ENCODE measurements around the gene SNRNP40.

The SNRNP40 gene

GRCh38 chr1:31238986-31239613, 57.5 kb downstream of the SNRNP40 start:
- no peak for FAIRE-seq
- DNase-seq (ENCODE audit: insufficient read length, low spot score), result no peak
- TF ChIP-seq SPI1 (IDR thresholded peaks at IDR 0.05; ENCODE audit: low read depth, low read length) (no peak), POLR2A (IDR thresholded peaks at IDR 0.05; ENCODE audit: low read depth, low read length) (no peak)

DNA sequence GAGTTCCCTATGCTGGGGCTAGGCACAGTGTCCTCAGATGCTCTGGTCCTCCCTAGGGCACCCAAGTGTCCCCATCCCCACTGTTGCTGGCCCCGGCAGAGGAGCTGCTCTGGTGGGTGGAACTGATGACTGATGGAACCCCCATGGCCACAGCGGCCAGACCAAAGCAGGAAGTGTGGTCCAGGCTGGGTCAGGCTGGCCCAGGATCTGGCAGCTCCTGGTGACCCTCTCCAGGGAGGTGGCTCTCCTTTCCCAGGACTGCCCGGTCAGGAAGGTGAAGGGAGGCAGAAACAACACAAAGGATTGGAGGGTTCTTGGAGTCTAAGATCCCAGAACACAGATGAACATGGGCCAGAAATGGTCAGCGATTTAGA, 58.0 kb downstream of the SNRNP40 start:
- TF ChIP-seq SPI1 (IDR thresholded peaks at IDR 0.05; ENCODE audit: low read depth, low read length) (no peak), TAF1 (IDR thresholded peaks at IDR 0.05; ENCODE audit: low read depth, low read length) (no peak), POLR2A (IDR thresholded peaks at IDR 0.05; ENCODE audit: low read depth, low read length) (no peak), PAX5 (IDR thresholded peaks at IDR 0.05; ENCODE audit: insufficient read depth, low read length, severe bottlenecking) (no peak), POU2F2 (IDR thresholded peaks at IDR 0.05; ENCODE audit: low read depth, low read length) (no peak), POLR2AphosphoS5 (IDR thresholded peaks at IDR 0.05; ENCODE audit: low read depth, low read length) (no peak)
- no peak for FAIRE-seq

GRCh38 chr1:31234870-31235269, 61.7 kb downstream of the SNRNP40 start:
- FAIRE-seq (no peak), DNase-seq (ENCODE audit: insufficient read length, low spot score) (no peak)
- TF ChIP-seq SPI1 (IDR thresholded peaks at IDR 0.05; ENCODE audit: low read depth, low read length) (no peak), POLR2A (IDR thresholded peaks at IDR 0.05; ENCODE audit: low read depth, low read length) (no peak), PAX5 (IDR thresholded peaks at IDR 0.05; ENCODE audit: insufficient read depth, low read length, severe bottlenecking) (no peak), TAF1 (IDR thresholded peaks at IDR 0.05; ENCODE audit: low read depth, low read length) (no peak), POLR2AphosphoS5 (IDR thresholded peaks at IDR 0.05; ENCODE audit: low read depth, low read length) (no peak), POU2F2 (IDR thresholded peaks at IDR 0.05; ENCODE audit: low read depth, low read length) (no peak)

More for the DNA sequence above, 58.0 kb downstream of the SNRNP40 start:
- no peak for DNase-seq (ENCODE audit: insufficient read length, low spot score)

DNA sequence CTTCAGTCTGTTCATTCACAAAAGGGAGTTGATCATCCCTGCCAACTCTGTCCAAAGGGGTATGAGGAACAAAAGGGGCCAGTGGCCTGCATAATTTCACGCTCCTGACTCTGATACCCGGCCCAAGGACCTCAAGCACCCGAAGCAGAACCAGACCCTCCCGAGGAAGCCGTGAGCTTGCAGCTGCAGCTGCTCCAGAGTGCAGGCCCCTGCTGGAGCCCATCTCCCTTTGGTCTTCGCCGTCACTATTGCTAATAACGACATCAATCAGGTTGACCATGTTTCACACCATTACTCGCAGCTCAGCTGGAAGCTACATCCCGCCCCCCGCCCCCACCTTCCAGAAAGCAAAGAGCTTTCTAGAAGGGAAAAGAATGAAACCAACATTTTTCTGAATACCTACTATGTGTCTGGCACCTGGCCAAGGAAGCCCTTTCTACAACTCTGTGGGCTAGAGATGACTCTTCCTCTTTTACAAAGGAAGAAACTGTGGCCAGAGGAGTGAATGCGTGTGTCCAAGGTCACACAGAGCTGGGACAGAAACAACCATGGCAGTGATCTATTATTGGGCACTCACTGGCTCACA, 62.4 kb downstream of the SNRNP40 start:
- FAIRE-seq (no peak), DNase-seq (ENCODE audit: insufficient read length, low spot score) (no peak)
- TF ChIP-seq POLR2AphosphoS5 (IDR thresholded peaks at IDR 0.05; ENCODE audit: low read depth, low read length) (no peak), SPI1 (IDR thresholded peaks at IDR 0.05; ENCODE audit: low read depth, low read length) (no peak), POU2F2 (IDR thresholded peaks at IDR 0.05; ENCODE audit: low read depth, low read length) (no peak), TAF1 (IDR thresholded peaks at IDR 0.05; ENCODE audit: low read depth, low read length) (no peak), POLR2A (IDR thresholded peaks at IDR 0.05; ENCODE audit: low read depth, low read length) (no peak), PAX5 (IDR thresholded peaks at IDR 0.05; ENCODE audit: insufficient read depth, low read length, severe bottlenecking) (no peak)

DNA sequence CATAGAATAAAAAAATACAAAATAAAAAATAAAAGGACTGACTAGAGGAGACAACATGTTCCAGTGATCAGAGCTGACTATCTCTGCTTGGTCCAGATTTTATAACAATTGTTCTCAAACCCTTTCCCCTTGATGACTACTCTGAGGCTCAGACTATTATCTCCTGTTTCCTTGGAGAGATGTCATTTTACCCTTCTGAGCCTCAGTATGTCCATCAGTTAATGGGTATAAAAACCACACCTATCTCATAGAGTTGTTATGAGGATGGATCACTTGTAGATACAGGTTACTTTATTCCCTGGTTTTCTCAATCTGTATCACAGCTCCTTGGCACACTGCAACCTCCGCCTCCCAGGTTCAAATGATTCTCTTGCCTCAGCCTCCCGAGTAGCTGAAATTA, 63.9 kb downstream of the SNRNP40 start:
- FAIRE-seq (no peak), DNase-seq (ENCODE audit: insufficient read length, low spot score) (no peak)
- no peak for TF ChIP-seq TAF1 (IDR thresholded peaks at IDR 0.05; ENCODE audit: low read depth, low read length)
- TF ChIP-seq POU2F2 (IDR thresholded peaks at IDR 0.05; ENCODE audit: low read depth, low read length), result no peak
- TF ChIP-seq POLR2AphosphoS5 (IDR thresholded peaks at IDR 0.05; ENCODE audit: low read depth, low read length), result no peak
- no peak for TF ChIP-seq PAX5 (IDR thresholded peaks at IDR 0.05; ENCODE audit: insufficient read depth, low read length, severe bottlenecking)
- TF ChIP-seq POLR2A (IDR thresholded peaks at IDR 0.05; ENCODE audit: low read depth, low read length), result no peak
- no peak for TF ChIP-seq SPI1 (IDR thresholded peaks at IDR 0.05; ENCODE audit: low read depth, low read length)

- TF ChIP-seq TAF1 (IDR thresholded peaks at IDR 0.05; ENCODE audit: low read depth, low read length), result no peak
- TF ChIP-seq POLR2AphosphoS5 (IDR thresholded peaks at IDR 0.05; ENCODE audit: low read depth, low read length), result no peak
- no peak for TF ChIP-seq POU2F2 (IDR thresholded peaks at IDR 0.05; ENCODE audit: low read depth, low read length)
- no peak for TF ChIP-seq PAX5 (IDR thresholded peaks at IDR 0.05; ENCODE audit: insufficient read depth, low read length, severe bottlenecking)
- no peak for TF ChIP-seq SPI1 (IDR thresholded peaks at IDR 0.05; ENCODE audit: low read depth, low read length)
- TF ChIP-seq POLR2A (IDR thresholded peaks at IDR 0.05; ENCODE audit: low read depth, low read length), result no peak
- FAIRE-seq (no peak), DNase-seq (ENCODE audit: insufficient read length, low spot score) (no peak)
Measured at GRCh38 chr1:31231802-31232201, 64.8 kb downstream of the SNRNP40 start.

- FAIRE-seq, result no peak
- no peak for DNase-seq (ENCODE audit: insufficient read length, low spot score)
- TF ChIP-seq POU2F2 (IDR thresholded peaks at IDR 0.05; ENCODE audit: low read depth, low read length) (no peak), TAF1 (IDR thresholded peaks at IDR 0.05; ENCODE audit: low read depth, low read length) (no peak), POLR2A (IDR thresholded peaks at IDR 0.05; ENCODE audit: low read depth, low read length) (no peak), PAX5 (IDR thresholded peaks at IDR 0.05; ENCODE audit: insufficient read depth, low read length, severe bottlenecking) (no peak), POLR2AphosphoS5 (IDR thresholded peaks at IDR 0.05; ENCODE audit: low read depth, low read length) (no peak), SPI1 (IDR thresholded peaks at IDR 0.05; ENCODE audit: low read depth, low read length) (no peak)
Measured at GRCh38 chr1:31230378-31230777, 66.2 kb downstream of the SNRNP40 start.

GRCh38 chr1:31228986-31229385, 67.6 kb downstream of the SNRNP40 start:
- FAIRE-seq, result no peak
- no peak for TF ChIP-seq SPI1 (IDR thresholded peaks at IDR 0.05; ENCODE audit: low read depth, low read length)
- no peak for TF ChIP-seq PAX5 (IDR thresholded peaks at IDR 0.05; ENCODE audit: insufficient read depth, low read length, severe bottlenecking)
- TF ChIP-seq POU2F2 (IDR thresholded peaks at IDR 0.05; ENCODE audit: low read depth, low read length), result no peak
- no peak for TF ChIP-seq TAF1 (IDR thresholded peaks at IDR 0.05; ENCODE audit: low read depth, low read length)
- no peak for TF ChIP-seq POLR2AphosphoS5 (IDR thresholded peaks at IDR 0.05; ENCODE audit: low read depth, low read length)
- no peak for TF ChIP-seq POLR2A (IDR thresholded peaks at IDR 0.05; ENCODE audit: low read depth, low read length)

GRCh38 chr1:31227891-31228568, 68.6 kb downstream of the SNRNP40 start:
- no peak for FAIRE-seq
- TF ChIP-seq POLR2A (IDR thresholded peaks at IDR 0.05; ENCODE audit: low read depth, low read length) (no peak), POLR2AphosphoS5 (IDR thresholded peaks at IDR 0.05; ENCODE audit: low read depth, low read length) (no peak), PAX5 (IDR thresholded peaks at IDR 0.05; ENCODE audit: insufficient read depth, low read length, severe bottlenecking) (no peak), SPI1 (IDR thresholded peaks at IDR 0.05; ENCODE audit: low read depth, low read length) (no peak)
- DNase-seq (ENCODE audit: insufficient read length, low spot score), result no peak

More at GRCh38 chr1:31228986-31229385, 67.6 kb downstream of the SNRNP40 start:
- DNase-seq (ENCODE audit: insufficient read length, low spot score), result no peak
